ENCODE results near the gene ADGRD1.
A peak's percentile ranks its signal among the peaks of the same experiment; 100 is the strongest.

ADGRD1 gene

GRCh38 chr12:130976171-130976720 lies 22.5 kb downstream of the ADGRD1 start:
- Histone ChIP-seq H3K4me3 (ENCODE audit: low read length) (no peak overlapping the region), H3K4me1 (ENCODE audit: control insufficient read depth, low read length) (peaks cover 46% of the 10 kb centered on the region), H3K27me3 (ENCODE audit: control insufficient read depth, low read length) (no peaks in the 10 kb centered on the region), H3F3A (ENCODE audit: control insufficient read depth, insufficient read depth) (peaks cover 16% of the 10 kb centered on the region), H3K27ac (ENCODE audit: low read depth, low read length) (no peak overlapping the region), H3K9me3 (ENCODE audit: control insufficient read depth, insufficient read depth, low read length) (no peaks in the 10 kb centered on the region), H3K4me2 (ENCODE audit: low read length) (no peak overlapping the region), H3K36me3 (ENCODE audit: control insufficient read depth, low read length) (peaks cover 6% of the 10 kb centered on the region), H3K9me2 (replicated peaks; ENCODE audit: control insufficient read depth, low read length) (no peaks in the 10 kb centered on the region), H4K20me1 (ENCODE audit: control insufficient read depth, insufficient read depth, low read depth, low read length) (no peaks in the 10 kb centered on the region), H3K79me2 (ENCODE audit: control insufficient read depth, low read length) (peaks cover 7% of the 10 kb centered on the region)
- TF ChIP-seq CTCF (IDR thresholded peaks at IDR 0.05; ENCODE audit: low read depth, low read length, poor library complexity, severe bottlenecking): no peak
- no peak for TF ChIP-seq EZH2phosphoT487 (IDR thresholded peaks at IDR 0.05; ENCODE audit: borderline replicate concordance, low read length)

GRCh38 chr12:130977046-130977742 lies 23.5 kb downstream of the ADGRD1 start:
- peaks cover 51% of the 10 kb centered on the region for H3K4me1 ChIP-seq (ENCODE audit: control insufficient read depth, low read length)
- H3K27ac ChIP-seq (ENCODE audit: low read depth, low read length): no peak overlapping the region
- peaks cover 7% of the 10 kb centered on the region for H3K79me2 ChIP-seq (ENCODE audit: control insufficient read depth, low read length)
- H4K20me1 ChIP-seq (ENCODE audit: control insufficient read depth, insufficient read depth, low read depth, low read length): no peaks in the 10 kb centered on the region
- no peaks in the 10 kb centered on the region for H3K9me3 ChIP-seq (ENCODE audit: control insufficient read depth, insufficient read depth, low read length)
- H3K36me3 ChIP-seq (ENCODE audit: control insufficient read depth, low read length): peaks cover 6% of the 10 kb centered on the region
- no peaks in the 10 kb centered on the region for H3K27me3 ChIP-seq (ENCODE audit: control insufficient read depth, low read length)
- TF ChIP-seq EZH2phosphoT487 (IDR thresholded peaks at IDR 0.05; ENCODE audit: borderline replicate concordance, low read length): no peak
- TF ChIP-seq CTCF (IDR thresholded peaks at IDR 0.05; ENCODE audit: low read depth, low read length, poor library complexity, severe bottlenecking): no peak
- peak overlapping the region; percentile 66 for H3K4me3 ChIP-seq (ENCODE audit: low read length)
- no peaks in the 10 kb centered on the region for H3K9me2 ChIP-seq (replicated peaks; ENCODE audit: control insufficient read depth, low read length)
- peak overlapping the region; percentile 86 for H3K4me2 ChIP-seq (ENCODE audit: low read length)
- peaks cover 25% of the 10 kb centered on the region for H3F3A ChIP-seq (ENCODE audit: control insufficient read depth, insufficient read depth)

- TF ChIP-seq EZH2phosphoT487 (IDR thresholded peaks at IDR 0.05; ENCODE audit: borderline replicate concordance, low read length) (no peak), CTCF (IDR thresholded peaks at IDR 0.05; ENCODE audit: low read depth, low read length, poor library complexity, severe bottlenecking) (no peak)
- no peaks in the 10 kb centered on the region for H3K9me2 ChIP-seq (replicated peaks; ENCODE audit: control insufficient read depth, low read length)
- peaks cover 29% of the 10 kb centered on the region for H3F3A ChIP-seq (ENCODE audit: control insufficient read depth, insufficient read depth)
- no peaks in the 10 kb centered on the region for H3K27me3 ChIP-seq (ENCODE audit: control insufficient read depth, low read length)
- peak overlapping the region; percentile 66 for H3K4me3 ChIP-seq (ENCODE audit: low read length)
- H3K27ac ChIP-seq (ENCODE audit: low read depth, low read length): peak overlapping the region; percentile 98; the same call in 1 of the 2 replicates
- H3K79me2 ChIP-seq (ENCODE audit: control insufficient read depth, low read length): peaks cover 7% of the 10 kb centered on the region
- peak overlapping the region; percentile 86 for H3K4me2 ChIP-seq (ENCODE audit: low read length)
- H3K4me1 ChIP-seq (ENCODE audit: control insufficient read depth, low read length): peaks cover 56% of the 10 kb centered on the region
- no peaks in the 10 kb centered on the region for H4K20me1 ChIP-seq (ENCODE audit: control insufficient read depth, insufficient read depth, low read depth, low read length)
- H3K36me3 ChIP-seq (ENCODE audit: control insufficient read depth, low read length): peaks cover 6% of the 10 kb centered on the region
- H3K9me3 ChIP-seq (ENCODE audit: control insufficient read depth, insufficient read depth, low read length): no peaks in the 10 kb centered on the region
These were observed 24.0 kb downstream of the ADGRD1 start for GRCh38 chr12:130977743-130978095.
